ENCODE measurements around the gene VPS35. TPM values are rescaled to one million over a fixed set of nuclear protein-coding genes. Genes with fewer than 3 reads are reported as not detected.

VPS35 gene
- total and polyA plus RNA-seq, 2 of the 13 experiments (the other 11 are each of a cell fraction or from before 2014, with no cell fraction given): 30.7 to 136 TPM

DNA sequence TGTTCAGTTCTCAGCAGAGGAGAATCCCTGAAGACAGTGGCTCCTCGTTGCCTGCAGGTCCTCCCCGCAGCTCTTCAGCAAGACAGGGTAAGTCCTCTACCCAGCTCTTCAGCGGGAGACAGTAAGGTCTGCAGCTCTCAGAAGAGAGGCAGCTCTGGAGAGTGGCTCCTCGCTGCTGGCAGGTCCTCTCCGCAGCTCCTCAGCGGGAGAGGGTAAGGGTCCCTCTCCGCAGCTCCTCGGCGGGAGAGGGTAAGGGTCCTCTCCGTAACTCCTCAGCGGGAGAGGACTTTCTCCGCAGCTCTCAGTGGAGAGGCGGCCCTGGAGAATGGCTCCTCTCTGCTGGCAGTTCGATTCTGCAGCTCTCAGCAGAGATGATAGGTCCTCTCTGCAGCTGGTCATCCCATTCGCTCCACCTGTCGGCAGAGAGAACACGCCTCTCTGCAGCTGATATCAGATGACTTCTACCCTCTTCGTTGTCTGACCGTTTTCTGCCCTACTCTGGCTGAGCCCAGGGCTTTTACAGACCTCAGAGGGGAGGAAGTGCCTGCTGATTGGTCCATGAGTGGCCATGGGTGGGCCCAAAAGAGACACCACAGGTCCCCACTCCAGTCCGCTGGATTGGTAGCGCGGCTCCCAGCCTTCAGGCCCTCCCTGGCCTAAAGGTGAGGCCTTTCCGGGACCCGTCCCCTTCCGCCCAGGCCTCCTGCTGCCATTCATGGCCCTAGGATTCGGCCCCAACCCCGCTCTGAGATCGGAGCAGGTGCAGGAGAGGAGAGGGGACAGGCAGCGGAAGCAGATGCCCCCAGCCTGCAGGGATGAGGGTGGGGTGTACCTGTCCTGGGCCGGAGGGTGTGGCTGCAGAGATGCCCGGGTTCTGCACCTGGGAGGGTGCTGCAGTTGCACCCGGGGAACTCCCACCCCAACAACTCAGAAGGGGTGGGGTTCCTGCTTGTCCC, 55.9 kb downstream of the VPS35 start (continued):
- TF ChIP-seq HNF4G (IDR thresholded peaks at IDR 0.05; ENCODE audit: borderline replicate concordance, low read depth, low read length) (no peak), HNF4G (CRISPR knock-in tag; IDR thresholded peaks at IDR 0.05; ENCODE audit: borderline replicate concordance, low read depth) (no peak; the same call in 1 of the 2 replicates), ZSCAN25 (CRISPR knock-in tag; IDR thresholded peaks at IDR 0.05) (no peak; the same call in 1 of the 2 replicates), ZBTB42 (CRISPR knock-in tag; IDR thresholded peaks at IDR 0.05) (no peak), TARDBP (CRISPR knock-in tag; IDR thresholded peaks at IDR 0.05) (peak; percentile 61; the same call in 1 of the 2 replicates), ZNF205 (CRISPR knock-in tag; IDR thresholded peaks at IDR 0.05) (peak; percentile 61; the same call in 1 of the 2 replicates), GABPB1 (CRISPR knock-in tag; IDR thresholded peaks at IDR 0.05) (peak; percentile 75; the same call in 1 of the 2 replicates), PHF20 (CRISPR knock-in tag; IDR thresholded peaks at IDR 0.05) (peak; percentile 64; the same call in 1 of the 2 replicates), ZNF343 (CRISPR knock-in tag; IDR thresholded peaks at IDR 0.05) (0 out of 2 replicates have a peak, but pooled peaks have one; percentile 51), ZSCAN30 (CRISPR knock-in tag; IDR thresholded peaks at IDR 0.05) (no peak), MAFK (conservative IDR thresholded peaks at IDR 0.05 in 1 of 2, IDR thresholded peaks at IDR 0.05 in 1 of 2; ENCODE audit: low read length in 2 of 2) (peak in 1 of 2 experiments; percentile 22; a peak in 1 of 4 replicates), ZIK1 (CRISPR knock-in tag; IDR thresholded peaks at IDR 0.05; ENCODE audit: borderline replicate concordance, low read depth) (0 out of 2 replicates have a peak, but pooled peaks have one; percentile 56), FOXP1 (IDR thresholded peaks at IDR 0.05) (no peak), FOXP1 (CRISPR knock-in tag; IDR thresholded peaks at IDR 0.05) (no peak), FOSL1 (CRISPR knock-in tag; IDR thresholded peaks at IDR 0.05; ENCODE audit: borderline replicate concordance) (no peak), ZNF704 (CRISPR knock-in tag; IDR thresholded peaks at IDR 0.05; ENCODE audit: borderline replicate concordance) (no peak), ZNF350 (CRISPR knock-in tag; IDR thresholded peaks at IDR 0.05; ENCODE audit: borderline replicate concordance, low read depth) (0 out of 2 replicates have a peak, but pooled peaks have one; percentile 16), ERF (CRISPR knock-in tag; IDR thresholded peaks at IDR 0.05) (peak; percentile 56; the same call in 1 of the 2 replicates), ARID2 (CRISPR knock-in tag; IDR thresholded peaks at IDR 0.05; ENCODE audit: borderline replicate concordance) (no peak), ISL2 (CRISPR knock-in tag; IDR thresholded peaks at IDR 0.05) (no peak), YEATS2 (CRISPR knock-in tag; IDR thresholded peaks at IDR 0.05; ENCODE audit: borderline replicate concordance) (no peak)
- TF ChIP-seq, protein P1, sequence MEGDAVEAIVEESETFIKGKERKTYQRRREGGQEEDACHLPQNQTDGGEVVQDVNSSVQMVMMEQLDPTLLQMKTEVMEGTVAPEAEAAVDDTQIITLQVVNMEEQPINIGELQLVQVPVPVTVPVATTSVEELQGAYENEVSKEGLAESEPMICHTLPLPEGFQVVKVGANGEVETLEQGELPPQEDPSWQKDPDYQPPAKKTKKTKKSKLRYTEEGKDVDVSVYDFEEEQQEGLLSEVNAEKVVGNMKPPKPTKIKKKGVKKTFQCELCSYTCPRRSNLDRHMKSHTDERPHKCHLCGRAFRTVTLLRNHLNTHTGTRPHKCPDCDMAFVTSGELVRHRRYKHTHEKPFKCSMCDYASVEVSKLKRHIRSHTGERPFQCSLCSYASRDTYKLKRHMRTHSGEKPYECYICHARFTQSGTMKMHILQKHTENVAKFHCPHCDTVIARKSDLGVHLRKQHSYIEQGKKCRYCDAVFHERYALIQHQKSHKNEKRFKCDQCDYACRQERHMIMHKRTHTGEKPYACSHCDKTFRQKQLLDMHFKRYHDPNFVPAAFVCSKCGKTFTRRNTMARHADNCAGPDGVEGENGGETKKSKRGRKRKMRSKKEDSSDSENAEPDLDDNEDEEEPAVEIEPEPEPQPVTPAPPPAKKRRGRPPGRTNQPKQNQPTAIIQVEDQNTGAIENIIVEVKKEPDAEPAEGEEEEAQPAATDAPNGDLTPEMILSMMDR (CRISPR knock-in tag; IDR thresholded peaks at IDR 0.05): peak; percentile 64
- TF ChIP-seq, protein P2, sequence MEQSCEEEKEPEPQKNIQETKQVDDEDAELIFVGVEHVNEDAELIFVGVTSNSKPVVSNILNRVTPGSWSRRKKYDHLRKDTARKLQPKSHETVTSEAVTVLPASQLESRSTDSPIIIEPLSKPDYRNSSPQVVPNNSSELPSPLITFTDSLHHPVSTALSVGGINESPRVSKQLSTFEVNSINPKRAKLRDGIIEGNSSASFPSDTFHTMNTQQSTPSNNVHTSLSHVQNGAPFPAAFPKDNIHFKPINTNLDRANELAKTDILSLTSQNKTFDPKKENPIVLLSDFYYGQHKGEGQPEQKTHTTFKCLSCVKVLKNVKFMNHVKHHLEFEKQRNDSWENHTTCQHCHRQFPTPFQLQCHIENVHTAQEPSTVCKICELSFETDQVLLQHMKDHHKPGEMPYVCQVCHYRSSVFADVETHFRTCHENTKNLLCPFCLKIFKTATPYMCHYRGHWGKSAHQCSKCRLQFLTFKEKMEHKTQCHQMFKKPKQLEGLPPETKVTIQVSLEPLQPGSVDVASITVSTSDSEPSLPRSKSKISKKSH (CRISPR knock-in tag; IDR thresholded peaks at IDR 0.05; ENCODE audit: borderline replicate concordance): peak; percentile 63
- TF ChIP-seq, protein P3, sequence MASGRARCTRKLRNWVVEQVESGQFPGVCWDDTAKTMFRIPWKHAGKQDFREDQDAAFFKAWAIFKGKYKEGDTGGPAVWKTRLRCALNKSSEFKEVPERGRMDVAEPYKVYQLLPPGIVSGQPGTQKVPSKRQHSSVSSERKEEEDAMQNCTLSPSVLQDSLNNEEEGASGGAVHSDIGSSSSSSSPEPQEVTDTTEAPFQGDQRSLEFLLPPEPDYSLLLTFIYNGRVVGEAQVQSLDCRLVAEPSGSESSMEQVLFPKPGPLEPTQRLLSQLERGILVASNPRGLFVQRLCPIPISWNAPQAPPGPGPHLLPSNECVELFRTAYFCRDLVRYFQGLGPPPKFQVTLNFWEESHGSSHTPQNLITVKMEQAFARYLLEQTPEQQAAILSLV (CRISPR knock-in tag; IDR thresholded peaks at IDR 0.05; ENCODE audit: borderline replicate concordance): peak; percentile 24; the same call in 1 of the 2 replicates
